Small intestine (tissue), 7 donors: ENCODE measurements around the gene MUC6. TPM values are rescaled to one million over a fixed set of nuclear protein-coding genes. Genes with fewer than 3 reads are reported as not detected.

ENCODE experiments used
- DNase-seq, 2 donors: peaks; one replicate each; pipeline versions ENCODE4 v3.0.0 to v3.0.0-alpha.2; 2013
- FAIRE-seq: peaks from 2 replicates; lab custom pipeline; 2012; peaks lifted over from hg19 to GRCh38; lab: Jason Lieb, UNC
- H3K27ac ChIP-seq, 3 donors: one replicate each; pipeline ENCODE4 v1.5.1; 2013; ENCODE audit warnings: low read length in 2 of 3, mild to moderate bottlenecking in 2 of 3, control low read depth in 1 of 3, inconsistent platforms in 1 of 3, low read depth in 1 of 3, moderate library complexity in 1 of 3
- H3K27me3 ChIP-seq, 3 donors: one replicate each; pipeline ENCODE4 v1.6.1; 2013; ENCODE audit warnings: low read length in 3 of 3, inconsistent platforms in 1 of 3; ENCODE audit not compliant: control insufficient read depth in 3 of 3, insufficient read depth in 3 of 3
- H3K36me3 ChIP-seq, 3 donors: one replicate each; pipeline ENCODE4 v1.6.1; 2013; ENCODE audit warnings: low read length in 3 of 3, inconsistent platforms in 1 of 3, low read depth in 1 of 3, mild to moderate bottlenecking in 1 of 3, moderate library complexity in 1 of 3; ENCODE audit not compliant: control insufficient read depth in 3 of 3, insufficient read depth in 2 of 3
- H3K4me1 ChIP-seq, 3 donors: one replicate each; pipeline ENCODE4 v1.6.1; 2013; ENCODE audit warnings: low read length in 2 of 3, inconsistent platforms in 1 of 3, low read depth in 1 of 3, mild to moderate bottlenecking in 1 of 3, moderate library complexity in 1 of 3; ENCODE audit not compliant: control insufficient read depth in 3 of 3, insufficient read depth in 2 of 3
- H3K4me3 ChIP-seq, 3 donors: one replicate each; pipeline ENCODE4 v1.5.1; 2013; ENCODE audit warnings: low read length in 3 of 3, control low read depth in 1 of 3, inconsistent platforms in 1 of 3, low read depth in 1 of 3, mild to moderate bottlenecking in 1 of 3, moderate library complexity in 1 of 3
- H3K9me3 ChIP-seq, 2 donors: one replicate each; pipeline ENCODE4 v1.6.1; 2013; ENCODE audit warnings: low read depth in 1 of 2, low read length in 1 of 2; ENCODE audit not compliant: control insufficient read depth in 2 of 2, insufficient read depth in 1 of 2
- WGBS, 3 donors: extraction: QIAGEN DNeasy Blood & Tissue Kit; methylation state at CpG; one replicate each; pipeline ENCODE4 v1.1.7; 2013; 5-methylcytosine and 5-hydroxymethylcytosine counted together
- polyA plus RNA-seq, 4 donors: library from polyadenylated mRNA; stranded (reverse) in 3 of 4; unstranded in 1 of 4; fragments of 200-250 nt in 3 of 4; fragments of 120-200 nt in 1 of 4; gene quantifications; one replicate each; pipeline versions ENCODE4 v1.2.1 to v1.2.3, GENCODE V29; 2013
- donor health status: healthy with polysubstance abuse.
- donor health status: control.
- donor health status: control.
- donor health status: Bipolar disorder and iron deficiency.
- donor health status: healthy.

Gene MUC6
- polyA plus RNA-seq, 4 donors: 0.09 to 0.34 (median 0.22) TPM; not detected in 1

DNA sequence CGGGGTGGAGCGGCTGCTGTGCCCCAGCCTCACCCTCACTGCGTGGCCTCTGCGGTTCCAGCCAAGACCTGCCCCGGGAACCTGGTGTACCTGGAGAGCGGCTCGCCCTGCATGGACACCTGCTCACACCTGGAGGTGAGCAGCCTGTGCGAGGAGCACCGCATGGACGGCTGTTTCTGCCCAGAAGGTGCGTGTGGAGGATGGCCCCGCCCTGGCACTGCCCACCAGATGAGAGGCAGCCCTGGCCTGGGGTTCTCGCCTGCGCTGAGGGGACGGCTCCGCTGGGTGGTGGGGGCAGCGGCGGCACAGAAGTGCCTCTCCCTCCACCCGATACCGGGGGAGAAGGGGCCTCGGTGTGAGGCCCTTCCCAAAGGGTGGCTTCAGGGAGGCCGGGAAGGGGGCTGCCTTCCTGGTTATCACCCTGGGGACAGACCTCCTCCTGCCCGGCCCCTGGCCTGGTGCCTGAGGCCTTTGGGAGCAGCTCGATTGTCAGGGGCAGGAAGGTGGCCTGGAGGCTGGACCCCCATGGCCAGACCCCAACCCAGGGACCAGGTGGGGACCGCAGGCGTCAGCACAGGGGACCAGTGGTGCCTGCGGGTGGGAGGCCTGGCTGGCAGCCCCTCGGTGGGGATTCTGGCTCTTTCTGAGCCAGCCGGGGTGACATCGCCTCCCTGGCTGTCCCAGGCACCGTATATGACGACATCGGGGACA is 45.2 kb upstream of the MUC6 start:
- no peak for FAIRE-seq
- no peaks in the 10 kb centered on the region for H3K9me3 ChIP-seq
- no peaks in the 10 kb centered on the region for H3K27me3 ChIP-seq
- no peak overlapping the region for H3K4me3 ChIP-seq
- WGBS, 3 donors: 60 to 82% (median 68%) methylated on average over 26 to 33 of the region's 33 CpGs
- DNase-seq: no peak
- H3K4me1 ChIP-seq: no peaks in the 10 kb centered on the region
- H3K27ac ChIP-seq: no peak overlapping the region
- H3K36me3 ChIP-seq: peaks cover 0 to 4% (median 0%) of the 10 kb centered on the region in 3 donors

DNA sequence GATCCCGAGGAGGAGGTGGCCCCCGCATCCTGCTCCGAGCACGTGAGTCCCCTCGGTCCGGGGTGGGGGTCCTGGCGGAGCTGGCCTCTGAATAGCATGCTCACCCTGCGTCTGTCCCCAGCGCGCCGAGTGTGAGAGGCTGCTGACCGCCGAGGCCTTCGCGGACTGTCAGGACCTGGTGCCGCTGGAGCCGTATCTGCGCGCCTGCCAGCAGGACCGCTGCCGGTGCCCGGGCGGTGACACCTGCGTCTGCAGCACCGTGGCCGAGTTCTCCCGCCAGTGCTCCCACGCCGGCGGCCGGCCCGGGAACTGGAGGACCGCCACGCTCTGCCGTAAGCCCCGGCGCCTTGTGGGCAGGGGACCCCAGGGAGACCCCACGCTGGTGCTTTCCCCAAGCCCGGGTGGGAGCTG is 41.7 kb upstream of the MUC6 start:
- H3K36me3 ChIP-seq: peaks cover 0 to 4% (median 0%) of the 10 kb centered on the region in 3 donors
- peak overlapping the region in 1 of 3 donors; percentile 1 for H3K4me3 ChIP-seq
- no peaks in the 10 kb centered on the region for H3K9me3 ChIP-seq
- DNase-seq: no peak
- peaks cover 0 to 15% (median 3%) of the 10 kb centered on the region in 3 donors for H3K4me1 ChIP-seq
- no peak for FAIRE-seq
- 86 to 90% (median 87%) methylated on average over 31 to 39 of the region's 39 CpGs for WGBS, 3 donors
- H3K27ac ChIP-seq: no peak overlapping the region
- H3K27me3 ChIP-seq: no peaks in the 10 kb centered on the region

DNA sequence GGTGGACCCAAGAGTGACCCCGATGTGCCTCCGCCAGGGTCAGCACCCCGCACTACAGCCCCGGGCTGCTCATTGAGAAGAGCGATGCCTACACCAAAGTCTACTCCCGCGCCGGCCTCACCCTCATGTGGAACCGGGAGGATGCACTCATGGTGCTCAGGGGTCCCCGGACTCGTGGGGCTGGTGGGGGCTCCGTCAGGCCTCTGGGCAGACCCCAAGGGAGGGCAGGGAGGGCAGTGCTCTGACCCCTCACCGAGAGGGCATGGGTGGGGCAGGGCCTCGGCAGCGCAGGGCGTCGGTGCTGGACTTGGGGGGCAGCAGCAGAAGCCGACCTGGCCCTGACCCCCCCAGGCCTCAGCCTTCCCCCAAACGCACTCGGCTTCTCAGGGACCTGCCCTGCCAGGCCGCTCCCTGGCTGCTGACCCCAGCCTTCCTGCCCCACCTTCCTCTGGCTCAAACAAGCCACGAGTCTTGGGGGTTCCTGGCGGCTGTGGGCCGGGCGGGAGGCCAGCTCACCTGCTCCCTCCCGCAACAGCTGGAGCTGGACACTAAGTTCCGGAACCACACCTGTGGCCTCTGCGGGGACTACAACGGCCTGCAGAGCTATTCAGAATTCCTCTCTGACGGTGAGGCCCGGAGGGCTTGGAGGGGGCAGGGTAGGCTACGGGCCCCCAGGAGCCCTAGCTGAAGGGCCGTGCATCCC is 41.0 kb upstream of the MUC6 start:
- peaks cover 0 to 4% (median 0%) of the 10 kb centered on the region in 3 donors for H3K36me3 ChIP-seq
- no peak for FAIRE-seq
- no peaks in the 10 kb centered on the region for H3K9me3 ChIP-seq
- 43 to 68% (median 44%) methylated on average over 22 to 33 of the region's 33 CpGs for WGBS, 3 donors
- H3K27me3 ChIP-seq: no peaks in the 10 kb centered on the region
- DNase-seq: no peak
- H3K4me1 ChIP-seq: peaks cover 0 to 21% (median 3%) of the 10 kb centered on the region in 3 donors
- H3K4me3 ChIP-seq: peak overlapping the region in 2 of 3 donors; percentile 3 to 18
- H3K27ac ChIP-seq: no peak overlapping the region

DNA sequence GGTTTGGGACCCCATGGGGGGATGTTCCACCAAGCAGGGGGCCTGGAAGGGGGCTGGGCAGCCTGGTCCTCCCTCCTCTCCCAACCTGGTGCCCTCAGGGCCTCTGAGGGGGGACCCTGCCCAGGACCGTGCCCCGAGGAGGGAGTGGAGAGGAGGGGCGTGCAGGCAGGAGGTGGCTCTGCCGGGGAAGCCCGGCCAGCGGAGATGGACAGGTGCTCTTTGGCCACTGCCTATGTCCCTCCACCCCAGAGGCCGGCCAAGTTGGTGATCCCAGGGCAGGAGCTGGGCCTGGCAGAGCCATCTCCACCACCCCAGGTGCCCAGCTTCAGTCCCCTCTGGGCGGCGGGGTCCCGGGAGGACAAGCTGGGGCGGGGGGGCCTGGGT is 40.5 kb upstream of the MUC6 start:
- no peak for FAIRE-seq
- H3K9me3 ChIP-seq: no peaks in the 10 kb centered on the region
- 48 to 77% (median 67%) methylated on average over 7 to 11 of the region's 11 CpGs for WGBS, 3 donors
- H3K4me3 ChIP-seq: peak overlapping the region in 2 of 3 donors; percentile 3 to 18
- no peaks in the 10 kb centered on the region for H3K27me3 ChIP-seq
- H3K36me3 ChIP-seq: peaks cover 0 to 4% (median 0%) of the 10 kb centered on the region in 3 donors
- H3K27ac ChIP-seq: no peak overlapping the region
- H3K4me1 ChIP-seq: peaks cover 0 to 21% (median 3%) of the 10 kb centered on the region in 3 donors
- DNase-seq: no peak

DNA sequence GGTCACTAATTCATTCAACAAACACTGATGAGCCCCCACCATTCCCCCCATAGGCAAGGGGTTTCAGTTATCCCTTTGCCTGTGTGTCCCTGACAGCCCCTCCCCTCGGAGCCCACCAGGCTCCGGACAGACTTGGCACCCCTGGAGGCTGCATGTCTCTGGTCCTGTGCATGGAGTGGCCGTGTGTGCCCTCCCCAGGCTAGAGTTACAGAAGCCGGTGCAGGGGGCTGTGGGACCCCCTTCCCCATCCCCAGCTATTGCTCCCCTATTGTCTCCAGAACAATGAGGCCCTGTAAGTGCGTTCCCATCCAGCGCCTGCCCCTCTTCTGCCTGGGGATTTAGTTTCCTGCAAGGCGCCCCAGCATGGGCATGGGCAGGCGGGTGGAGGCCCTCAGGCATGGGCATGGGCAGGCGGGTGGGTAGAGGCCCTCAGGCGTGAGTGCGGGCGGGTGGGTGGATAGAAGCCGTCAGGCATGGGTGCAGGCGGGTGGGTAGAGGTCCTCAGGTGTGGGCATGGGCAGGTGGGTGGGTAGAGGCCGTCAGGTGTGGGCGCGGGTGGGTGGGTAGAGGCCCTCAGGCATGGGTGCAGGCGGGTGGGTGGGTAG is 39.6 kb upstream of the MUC6 start:
- peak overlapping the region in 2 of 3 donors; percentile 24 to 32 for H3K4me3 ChIP-seq
- FAIRE-seq: no peak

DNA sequence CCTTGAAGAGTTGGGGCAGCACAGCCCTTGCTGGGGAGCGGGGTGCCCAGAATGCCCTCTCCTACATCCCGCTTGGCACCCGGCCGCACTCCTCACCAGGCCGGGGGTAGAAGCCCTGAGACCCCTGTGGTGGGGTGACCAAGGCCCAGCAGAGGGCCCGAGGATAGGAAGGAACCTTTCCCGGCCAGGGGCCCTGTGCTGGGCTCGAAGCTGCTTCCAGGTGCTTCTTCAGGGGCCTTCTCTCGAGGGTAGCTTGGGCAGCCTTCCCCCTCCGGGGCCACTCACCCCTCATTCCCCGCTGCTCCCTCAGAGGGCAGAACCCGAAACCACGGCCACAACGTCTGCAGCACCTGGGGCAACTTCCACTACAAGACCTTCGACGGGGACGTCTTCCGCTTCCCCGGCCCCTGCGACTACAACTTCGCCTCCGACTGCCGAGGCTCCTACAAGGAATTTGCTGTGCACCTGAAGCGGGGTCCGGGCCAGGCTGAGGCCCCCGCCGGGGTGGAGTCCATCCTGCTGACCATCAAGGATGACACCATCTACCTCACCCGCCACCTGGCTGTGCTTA is 38.9 kb upstream of the MUC6 start:
- DNase-seq (no peak), FAIRE-seq (no peak)
- Histone ChIP-seq H3K27ac (no peak overlapping the region), H3K4me3 (peak overlapping the region in 2 of 3 donors; percentile 24 to 32), H3K27me3 (no peaks in the 10 kb centered on the region), H3K36me3 (peaks cover 0 to 4% (median 0%) of the 10 kb centered on the region in 3 donors), H3K4me1 (peaks cover 0 to 21% (median 3%) of the 10 kb centered on the region in 3 donors), H3K9me3 (no peaks in the 10 kb centered on the region)
- WGBS, 3 donors: 82 to 90% (median 89%) methylated on average over 27 to 28 of the region's 28 CpGs

More for the DNA sequence above, 39.6 kb upstream of the MUC6 start:
- WGBS, 3 donors: 71 to 79% (median 77%) methylated on average over 17 to 18 of the region's 18 CpGs
- H3K9me3 ChIP-seq: no peaks in the 10 kb centered on the region
- no peak overlapping the region for H3K27ac ChIP-seq
- peaks cover 0 to 4% (median 0%) of the 10 kb centered on the region in 3 donors for H3K36me3 ChIP-seq
- H3K27me3 ChIP-seq: no peaks in the 10 kb centered on the region
- peaks cover 0 to 21% (median 3%) of the 10 kb centered on the region in 3 donors for H3K4me1 ChIP-seq
- DNase-seq: no peak

DNA sequence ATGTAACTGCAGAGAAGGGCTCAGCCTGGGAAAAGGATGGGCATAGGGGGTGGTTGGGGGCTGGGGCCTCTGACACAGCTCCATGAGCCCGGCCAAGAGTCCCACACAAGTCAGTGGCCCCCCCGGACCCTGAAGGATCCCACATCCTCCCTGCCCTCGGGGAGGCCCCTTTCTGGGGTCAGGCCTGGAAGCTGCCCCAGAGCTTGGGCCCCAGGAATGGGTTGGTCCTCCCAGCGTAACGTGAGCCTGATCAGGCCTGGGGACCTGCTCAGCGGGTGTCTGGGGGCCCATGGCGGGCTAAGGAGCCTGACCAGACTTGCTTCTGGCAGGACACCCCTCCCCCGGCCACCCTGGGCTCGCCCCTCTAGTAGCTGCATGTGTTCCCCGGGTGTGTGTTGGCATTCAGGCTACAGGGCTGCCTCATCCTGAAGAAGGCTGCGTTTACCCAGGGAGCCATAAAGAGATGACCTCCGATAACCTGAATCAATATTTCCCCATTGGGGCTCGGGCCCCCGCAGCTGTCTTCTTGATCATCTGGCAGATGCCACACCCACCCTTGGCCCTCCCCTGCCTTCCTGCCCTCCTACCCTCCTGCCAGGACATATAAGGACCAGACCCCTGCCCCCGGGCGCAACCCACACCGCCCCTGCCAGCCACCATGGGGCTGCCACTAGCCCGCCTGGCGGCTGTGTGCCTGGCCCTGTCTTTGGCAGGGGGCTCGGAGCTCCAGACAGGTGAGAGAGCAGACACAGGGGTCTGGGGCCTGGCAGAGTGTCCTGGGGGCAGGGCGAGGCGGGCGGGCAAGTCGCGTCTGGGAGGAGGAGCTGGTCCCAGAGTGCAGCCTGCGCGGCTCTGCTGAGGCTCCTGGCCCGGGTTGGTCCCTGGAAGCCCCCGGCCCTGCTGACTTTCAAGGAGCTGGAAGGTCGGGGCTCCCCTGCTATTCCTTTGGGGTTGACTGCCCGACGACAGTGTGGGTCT is 38.0 kb upstream of the MUC6 start, which contains the start of gene MUC2:
Gene MUC2, plus strand, starts transcription at position 631 of the 978 bp plus-strand sequence.
- H3K27me3 ChIP-seq: no peaks in the 10 kb centered on the region
- 71 to 75% (median 71%) methylated on average over 27 to 32 of the region's 32 CpGs for WGBS, 3 donors
- FAIRE-seq: no peak
- peak within 1 kb of the TSS in 2 of 3 donors; percentile 24 to 32 for H3K4me3 ChIP-seq
- peak; percentile 50 to 53 for DNase-seq
- H3K36me3 ChIP-seq: peaks cover 0 to 4% (median 0%) of the 10 kb centered on the region in 3 donors
- H3K4me1 ChIP-seq: peaks cover 0 to 21% (median 3%) of the 10 kb centered on the region in 3 donors
- peak within 1 kb of the TSS in 1 of 3 donors; percentile 18 for H3K27ac ChIP-seq
- no peaks in the 10 kb centered on the region for H3K9me3 ChIP-seq
